A204.1 (cell line): ENCODE measurements around the gene LGALS4.
"Not testable (repeated sequence)": the region's sequence is repeated elsewhere in the genome, so short reads cannot be mapped to it uniquely, and the experiment has no call there.

ENCODE experiments used
- FAIRE-seq: peaks from 2 replicates; lab custom pipeline; 2012; peaks lifted over from hg19 to GRCh38; lab: Jason Lieb, UNC

Gene LGALS4

DNA sequence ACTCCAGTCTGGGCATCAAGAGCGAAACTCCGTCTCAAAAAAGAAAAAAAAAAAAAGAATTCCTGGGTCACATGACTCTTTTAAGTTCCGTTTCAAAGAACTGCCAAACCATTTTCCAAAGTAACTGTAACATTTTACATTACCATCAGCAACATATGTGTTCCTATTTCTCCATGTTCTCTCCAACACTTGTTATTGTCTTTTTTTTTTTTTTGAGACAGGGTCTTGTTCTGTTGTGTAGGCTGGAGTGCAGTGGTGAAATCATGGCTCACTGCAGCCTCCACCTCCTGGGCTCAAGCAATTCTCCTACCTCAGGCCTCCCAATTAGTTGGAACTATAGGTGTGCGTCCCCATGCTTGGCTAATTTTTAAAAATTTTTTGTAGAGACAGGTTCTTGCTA is 17.2 kb downstream of the LGALS4 start:
- FAIRE-seq, result no peak

DNA sequence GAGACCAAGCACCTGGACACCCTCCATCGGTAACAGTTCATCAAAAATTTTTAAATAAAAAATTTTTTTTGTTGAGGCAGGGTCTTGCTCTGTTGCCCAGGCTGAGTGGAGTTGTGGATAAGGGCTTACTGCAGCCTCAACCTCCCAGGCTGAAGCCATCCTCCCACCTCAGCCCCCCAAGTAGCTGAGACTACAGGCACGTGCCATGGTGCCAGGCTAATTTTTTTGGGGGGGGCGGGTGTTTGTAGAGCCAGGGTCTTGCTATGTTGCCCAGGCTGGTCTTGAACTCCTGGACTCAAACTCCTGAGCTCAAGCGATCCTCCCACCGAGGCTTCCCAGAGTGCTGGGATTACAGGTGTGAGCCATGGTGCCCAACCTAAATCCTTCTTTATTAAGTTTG is 19.1 kb downstream of the LGALS4 start:
- no peak for FAIRE-seq

DNA sequence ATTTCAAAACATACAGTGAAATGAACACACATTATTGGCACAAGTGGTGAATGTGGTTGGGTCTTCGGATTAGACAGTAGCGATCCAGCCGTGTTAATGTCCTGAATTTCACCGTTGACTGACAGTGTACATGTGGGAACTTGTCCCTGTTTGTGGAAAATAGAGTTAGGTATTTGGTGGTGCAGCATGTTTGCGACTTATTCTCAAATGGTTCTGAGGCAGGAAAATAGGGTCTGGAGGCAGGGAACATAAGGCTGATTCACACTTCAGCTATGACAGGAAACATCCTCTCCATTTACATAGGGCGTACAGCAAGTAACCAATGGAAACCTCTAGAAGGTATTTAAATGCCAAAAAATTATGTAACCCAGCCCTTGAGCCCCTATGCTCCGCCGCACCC is 19.6 kb downstream of the LGALS4 start:
- FAIRE-seq, result no peak

DNA sequence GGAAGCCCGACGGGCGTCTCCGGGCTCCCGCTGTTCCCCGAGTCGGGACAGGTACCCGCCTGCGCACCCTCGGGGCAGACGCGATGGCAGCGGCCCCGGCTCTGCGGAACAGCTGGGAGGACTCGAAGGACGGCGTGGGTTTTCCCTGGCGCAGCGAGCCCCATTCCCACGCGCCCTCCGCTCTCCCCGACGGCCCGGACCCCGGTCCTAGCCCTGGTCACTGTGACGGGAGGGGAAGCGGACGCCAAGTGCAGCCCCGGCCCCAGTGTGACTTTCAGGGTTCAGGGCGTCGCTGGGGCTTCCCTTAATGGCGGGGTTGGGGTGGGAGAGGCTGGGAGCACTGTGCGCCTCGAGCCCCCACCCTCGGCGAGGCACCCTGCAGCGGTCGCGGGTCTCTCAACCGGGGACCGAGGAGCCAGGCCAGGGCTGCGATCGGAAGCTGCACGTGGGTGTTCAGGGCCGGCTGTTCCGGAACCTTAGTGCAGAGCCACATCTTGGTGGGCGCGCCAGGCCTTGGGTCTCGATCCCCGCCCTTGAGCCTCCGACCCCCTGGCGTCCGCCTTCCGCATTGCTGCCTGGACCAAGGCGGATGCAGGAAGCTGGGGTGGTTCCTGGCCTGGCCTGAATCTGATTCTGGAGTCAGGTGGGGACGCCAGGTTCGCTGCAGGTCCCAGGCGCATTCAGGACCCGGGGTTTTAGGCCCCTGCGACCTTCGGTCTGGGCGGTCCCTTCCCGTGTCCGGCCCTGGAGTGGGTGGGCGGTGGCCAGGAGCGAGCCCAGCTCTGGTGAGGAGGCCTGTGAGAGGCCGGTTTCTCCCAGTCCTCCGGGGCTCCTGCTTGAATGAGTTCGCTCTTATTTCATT is 20.3 kb downstream of the LGALS4 start:
- FAIRE-seq, result no peak

DNA sequence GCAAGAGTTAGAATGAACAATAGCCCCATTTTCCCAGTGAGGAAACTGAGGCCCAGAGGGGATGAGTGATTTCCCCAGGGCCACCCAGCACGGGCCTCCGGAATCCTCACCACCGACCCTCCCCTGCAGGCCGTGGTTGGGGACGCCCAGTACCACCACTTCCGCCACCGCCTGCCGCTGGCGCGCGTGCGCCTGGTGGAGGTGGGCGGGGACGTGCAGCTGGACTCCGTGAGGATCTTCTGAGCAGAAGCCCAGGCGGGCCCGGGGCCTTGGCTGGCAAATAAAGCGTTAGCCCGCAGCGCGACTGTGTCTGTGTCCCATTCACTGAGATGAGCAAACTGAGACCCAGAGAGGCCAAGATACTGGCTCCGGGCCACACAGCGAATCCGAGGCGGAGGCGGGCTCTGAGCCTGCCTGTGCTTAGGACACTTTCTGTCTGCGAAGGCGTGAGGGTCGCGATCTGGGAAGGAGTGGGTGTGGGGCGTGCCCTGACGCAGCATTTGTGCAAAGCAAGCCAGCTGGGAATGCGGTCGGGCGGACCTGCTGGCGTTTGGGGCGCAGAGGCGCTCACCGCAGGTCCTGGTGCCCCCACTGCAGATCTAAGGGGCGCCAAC is 21.2 kb downstream of the LGALS4 start:
- FAIRE-seq, result not testable (repeated sequence)

DNA sequence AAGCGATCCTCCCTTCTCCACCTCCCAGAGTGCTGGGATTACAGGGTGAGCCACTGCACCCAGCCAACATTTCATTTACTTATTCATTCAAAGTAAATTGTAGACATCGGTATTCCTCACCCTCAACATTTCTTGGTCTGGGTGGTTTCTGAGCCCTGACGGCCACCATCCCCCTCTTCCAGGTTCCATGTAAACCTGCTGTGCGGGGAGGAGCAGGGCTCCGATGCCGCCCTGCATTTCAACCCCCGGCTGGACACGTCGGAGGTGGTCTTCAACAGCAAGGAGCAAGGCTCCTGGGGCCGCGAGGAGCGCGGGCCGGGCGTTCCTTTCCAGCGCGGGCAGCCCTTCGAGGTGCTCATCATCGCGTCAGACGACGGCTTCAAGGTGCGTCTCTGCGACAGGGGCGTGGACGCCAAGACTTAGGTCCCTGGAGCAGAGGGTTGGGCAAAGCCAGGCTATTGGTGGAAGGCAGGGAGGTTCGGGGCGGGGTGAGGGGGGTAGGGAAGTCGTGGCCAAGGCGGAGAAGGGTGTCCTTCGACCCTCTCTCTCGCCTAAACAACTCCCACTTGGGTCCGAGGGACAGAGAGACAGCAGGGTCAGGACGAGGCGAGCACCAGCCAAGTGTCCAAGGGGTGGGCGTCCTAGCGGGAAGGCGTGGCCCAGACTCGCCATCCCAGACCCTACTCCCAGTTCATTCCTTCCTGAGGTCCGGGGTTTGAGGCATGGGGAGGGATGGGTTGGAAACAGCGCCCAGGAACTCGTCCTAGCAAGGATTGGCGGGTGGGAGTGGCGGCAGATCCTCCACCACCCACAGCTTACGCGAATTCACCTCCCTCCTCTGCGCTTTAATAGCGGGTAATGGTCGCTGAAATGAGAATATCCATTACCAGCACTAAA is 22.0 kb downstream of the LGALS4 start:
- FAIRE-seq, result not testable (repeated sequence)

DNA sequence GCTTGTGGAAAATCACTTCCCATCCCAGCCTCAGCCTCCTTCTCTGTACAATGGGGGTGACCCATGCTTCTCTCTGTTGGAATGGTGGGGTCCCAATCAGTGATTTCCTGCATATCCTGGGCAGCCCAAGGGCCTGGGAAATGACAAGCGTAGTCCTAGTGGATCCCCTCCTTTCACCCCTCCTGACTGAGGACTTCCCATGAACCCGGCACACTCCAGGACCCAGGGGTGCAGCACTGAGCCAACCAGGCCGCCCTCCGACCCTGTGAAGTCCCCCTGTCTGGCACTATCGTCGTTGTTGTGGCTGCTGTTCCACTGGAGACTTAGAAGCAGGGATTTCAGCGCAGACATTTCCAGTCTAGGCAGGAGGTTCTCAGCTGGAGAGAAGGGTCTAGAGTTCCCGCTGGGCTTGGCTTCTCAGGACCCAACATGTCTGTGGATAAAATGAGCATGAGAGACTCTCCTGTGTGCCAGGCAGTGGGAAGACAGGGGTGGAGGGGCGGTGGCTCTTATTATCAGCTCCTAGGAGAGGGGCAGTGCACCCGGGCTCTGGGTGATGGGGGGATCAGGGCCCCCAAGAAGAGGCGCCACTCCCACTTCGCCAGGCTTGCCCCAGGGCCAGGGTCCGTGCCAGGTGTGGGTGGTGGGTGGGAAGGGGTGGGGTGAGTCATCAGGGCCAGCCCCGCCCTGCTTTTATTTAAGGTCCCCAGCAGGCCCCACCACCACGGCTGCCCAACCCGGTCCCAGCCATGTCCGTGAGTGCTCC is 24.1 kb downstream of the LGALS4 start, which contains the start of gene LGALS7B:
Gene LGALS7B, plus strand, starts transcription at position 723 of the 766 bp plus-strand sequence. Its CDS starts 27 bp downstream, at position 750.
- FAIRE-seq, result no peak

DNA sequence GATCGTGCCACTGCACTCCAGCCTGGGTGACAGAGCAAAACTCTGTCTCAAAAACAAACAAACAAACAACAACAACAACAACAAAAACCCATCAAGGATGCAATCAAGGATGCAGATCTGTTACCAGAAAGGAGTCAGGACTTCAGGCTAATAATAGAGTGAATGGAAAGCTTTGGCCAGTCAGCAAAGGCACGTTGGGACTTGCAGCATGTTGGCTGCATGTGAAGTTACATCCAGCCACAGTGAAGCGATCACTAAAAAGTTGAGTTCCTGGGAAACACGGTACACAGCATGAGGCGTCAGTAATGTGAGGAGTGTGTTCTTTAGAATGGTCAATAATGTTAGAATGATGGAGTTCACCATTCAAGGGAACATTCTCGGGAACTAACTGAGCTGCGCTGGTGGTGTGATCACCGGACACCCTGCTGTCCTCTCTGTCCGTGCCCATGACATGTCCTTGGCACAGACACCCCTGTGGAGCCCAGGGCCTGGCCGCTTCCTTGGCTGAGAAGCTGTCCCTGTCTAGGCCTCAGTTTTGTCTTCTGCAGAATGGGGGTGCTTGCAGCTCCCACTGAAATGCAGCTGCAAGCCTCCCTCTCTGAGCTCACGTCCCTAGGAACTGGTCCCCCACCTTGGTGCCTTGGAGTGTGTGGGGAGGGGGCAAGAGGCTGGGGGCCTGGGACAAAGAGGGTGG is 26.0 kb downstream of the LGALS4 start:
- no peak for FAIRE-seq

DNA sequence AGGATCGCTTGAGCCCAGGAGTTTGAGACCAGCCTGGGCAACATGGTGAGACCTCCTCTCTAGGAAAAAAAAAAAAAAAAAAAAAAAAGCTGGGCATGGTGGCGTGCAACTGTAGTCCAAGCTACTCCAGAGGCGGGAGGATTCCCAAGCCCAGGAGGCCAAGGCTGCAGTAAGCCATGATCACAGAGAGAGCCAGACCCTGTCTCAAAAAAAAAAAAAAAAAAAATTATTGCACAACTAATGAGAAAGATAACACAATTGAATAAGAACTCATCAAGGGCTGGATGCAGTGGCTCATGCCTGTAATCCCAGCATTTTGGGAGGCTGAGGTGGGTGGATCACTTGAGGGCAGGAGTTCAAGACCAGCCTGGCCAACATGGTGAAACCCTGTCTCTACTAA is 26.7 kb downstream of the LGALS4 start:
- not testable (repeated sequence) for FAIRE-seq

DNA sequence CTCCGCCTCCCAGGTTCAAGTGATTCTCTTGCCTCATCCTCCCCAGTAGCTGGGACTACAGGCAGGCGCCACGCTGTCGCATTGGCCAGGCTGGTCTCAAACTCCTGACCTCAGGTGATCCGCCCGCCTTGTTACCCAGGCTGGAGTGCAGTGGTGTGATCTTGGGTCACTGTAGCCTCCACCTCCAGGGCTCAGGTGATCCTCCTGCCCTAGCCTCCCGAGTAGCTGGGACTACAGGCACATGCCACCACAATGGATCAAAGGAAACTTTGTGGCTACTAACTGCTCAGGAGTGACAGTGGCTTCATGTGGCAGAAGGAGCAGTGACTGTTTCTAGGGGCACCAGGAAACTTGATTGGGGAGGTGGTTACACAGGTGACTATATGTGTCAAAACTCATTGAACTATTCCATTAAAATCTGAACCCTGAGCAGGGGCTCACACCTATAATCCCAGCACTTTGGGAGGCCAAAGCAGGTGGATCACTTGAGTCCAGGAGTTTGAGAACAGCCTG is 27.5 kb downstream of the LGALS4 start:
- no peak for FAIRE-seq

DNA sequence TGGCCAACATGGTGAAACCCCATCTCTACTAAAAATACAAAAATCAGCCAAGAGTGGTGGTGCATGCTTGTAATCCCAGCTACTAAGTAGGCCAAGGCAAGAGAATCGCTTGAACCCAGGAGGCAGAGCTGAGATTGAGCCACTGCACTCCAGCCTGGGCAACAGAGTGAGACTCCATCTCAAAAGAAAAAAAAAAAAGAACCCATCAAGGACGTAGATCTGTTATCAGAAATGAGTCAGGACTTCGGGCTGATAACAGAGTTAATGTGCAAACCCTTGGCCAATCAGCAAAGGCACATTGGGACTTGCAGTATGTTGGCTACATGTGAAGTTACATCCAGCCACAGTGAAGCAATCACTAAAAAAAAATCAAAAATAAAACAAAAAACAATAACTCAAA is 28.5 kb downstream of the LGALS4 start:
- FAIRE-seq, result no peak

DNA sequence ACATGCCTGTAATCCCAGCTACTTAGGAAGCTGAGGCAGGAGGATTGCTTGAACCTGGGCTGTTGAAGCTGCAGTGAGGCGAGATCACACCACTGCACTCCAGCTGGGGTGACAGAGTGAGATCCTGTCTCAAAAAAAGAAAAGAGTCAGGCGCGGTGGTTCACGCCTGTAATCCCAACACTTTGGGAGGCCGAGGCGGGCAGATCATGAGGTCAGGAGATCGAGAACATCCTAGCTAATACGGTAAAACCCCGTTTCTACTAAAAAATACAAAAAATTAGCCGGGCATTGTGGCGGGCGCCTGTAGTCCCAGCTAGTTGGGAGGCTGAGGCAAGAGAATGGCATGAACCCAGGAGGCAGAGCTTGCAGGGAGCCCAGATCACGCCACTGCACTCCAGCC is 30.5 kb downstream of the LGALS4 start:
- not testable (repeated sequence) for FAIRE-seq

DNA sequence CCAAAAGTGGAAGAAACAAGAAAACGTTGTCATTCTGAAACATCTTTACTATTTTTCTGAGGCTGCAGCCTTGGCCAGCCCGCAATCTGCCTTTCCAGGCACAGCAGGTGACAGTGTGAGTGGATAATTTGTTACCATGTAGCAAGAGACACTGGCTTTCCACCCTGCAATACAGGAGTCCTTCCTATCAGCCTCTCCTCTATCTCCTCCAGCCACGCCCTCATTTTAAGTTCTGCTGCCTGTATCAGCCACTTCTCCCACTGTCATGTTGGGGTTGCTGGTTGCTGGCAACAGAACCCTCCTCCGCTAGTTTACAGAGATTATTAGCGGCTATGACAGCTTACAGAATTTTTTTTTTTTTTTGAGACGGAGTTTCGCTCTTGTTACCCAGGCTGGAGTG is 31.7 kb downstream of the LGALS4 start:
- no peak for FAIRE-seq

DNA sequence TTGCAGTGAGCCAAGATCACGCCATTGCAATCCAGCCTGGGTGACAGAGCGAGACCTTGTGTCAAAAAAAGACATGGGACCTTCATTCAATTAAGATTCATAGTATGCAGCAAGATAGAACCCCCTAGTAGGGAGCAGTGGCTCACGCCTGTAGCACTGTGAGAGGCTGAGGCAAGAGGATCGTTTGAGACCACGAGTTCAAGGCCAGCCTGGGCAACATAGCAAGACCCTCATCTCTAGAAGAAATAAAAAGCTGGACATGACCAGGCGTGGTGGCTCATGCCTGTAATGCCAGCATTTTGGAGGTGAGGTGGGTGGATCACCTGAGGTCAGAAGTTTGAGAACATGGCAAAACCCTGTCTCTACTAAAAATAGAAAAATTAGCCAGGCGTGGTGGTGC is 32.3 kb downstream of the LGALS4 start:
- no peak for FAIRE-seq

DNA sequence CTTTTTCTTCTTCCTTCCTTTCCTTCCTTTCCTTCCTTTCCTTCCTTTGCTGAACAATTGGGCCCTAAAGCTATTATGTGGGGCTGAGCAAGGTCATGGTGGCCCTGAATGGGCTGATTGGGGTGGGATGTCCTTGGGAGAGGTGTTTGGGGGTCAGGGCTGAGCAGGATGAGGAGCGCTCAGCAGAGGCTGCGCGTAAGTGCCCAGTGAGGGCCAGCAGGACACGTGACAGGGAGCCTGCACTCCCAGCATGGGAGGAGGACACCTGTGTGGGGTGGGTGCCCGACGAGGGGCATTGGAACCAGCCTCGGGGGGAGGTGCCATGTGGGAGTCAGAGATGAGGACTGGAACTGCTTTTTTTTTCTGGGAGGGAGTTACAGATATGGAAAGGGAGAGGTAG is 34.0 kb downstream of the LGALS4 start:
- no peak for FAIRE-seq

DNA sequence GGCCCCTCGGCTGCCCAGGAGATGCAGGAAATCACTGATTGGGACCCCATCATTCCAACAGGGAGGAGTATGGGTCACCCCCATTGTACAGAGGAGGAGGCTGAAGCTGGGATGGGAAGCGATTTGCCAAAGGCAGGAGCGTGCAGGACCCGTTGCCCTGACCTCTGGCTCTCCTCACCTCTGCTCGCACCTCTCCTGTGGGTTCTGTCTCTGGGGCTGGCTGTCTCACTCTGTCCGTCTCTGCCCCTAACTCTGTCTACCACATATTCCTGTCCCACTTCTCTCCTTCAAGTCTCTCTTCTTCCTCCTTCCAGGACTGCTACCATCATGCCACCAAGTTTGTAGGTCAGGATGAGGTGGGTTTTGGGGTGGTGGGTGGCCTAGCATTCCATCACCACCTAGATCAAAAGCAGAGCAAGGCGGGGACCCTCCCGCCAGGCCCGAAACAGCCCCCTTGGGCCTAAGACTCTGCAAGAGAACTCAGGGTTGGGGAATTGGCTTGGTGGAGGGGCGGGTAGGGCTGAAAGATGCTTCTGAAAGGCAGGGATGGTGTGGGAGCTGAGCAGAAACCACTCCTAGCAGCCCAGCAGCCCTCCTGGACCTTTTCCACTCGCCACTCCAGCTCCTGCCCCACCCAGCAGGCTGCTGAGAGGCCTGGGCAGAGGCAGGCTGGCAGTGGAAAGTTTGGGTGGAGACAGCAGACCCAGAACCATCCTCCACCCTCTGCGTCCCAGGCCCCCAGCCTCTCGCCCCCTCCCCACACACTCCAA is 38.4 kb downstream of the LGALS4 start:
- FAIRE-seq, result no peak

DNA sequence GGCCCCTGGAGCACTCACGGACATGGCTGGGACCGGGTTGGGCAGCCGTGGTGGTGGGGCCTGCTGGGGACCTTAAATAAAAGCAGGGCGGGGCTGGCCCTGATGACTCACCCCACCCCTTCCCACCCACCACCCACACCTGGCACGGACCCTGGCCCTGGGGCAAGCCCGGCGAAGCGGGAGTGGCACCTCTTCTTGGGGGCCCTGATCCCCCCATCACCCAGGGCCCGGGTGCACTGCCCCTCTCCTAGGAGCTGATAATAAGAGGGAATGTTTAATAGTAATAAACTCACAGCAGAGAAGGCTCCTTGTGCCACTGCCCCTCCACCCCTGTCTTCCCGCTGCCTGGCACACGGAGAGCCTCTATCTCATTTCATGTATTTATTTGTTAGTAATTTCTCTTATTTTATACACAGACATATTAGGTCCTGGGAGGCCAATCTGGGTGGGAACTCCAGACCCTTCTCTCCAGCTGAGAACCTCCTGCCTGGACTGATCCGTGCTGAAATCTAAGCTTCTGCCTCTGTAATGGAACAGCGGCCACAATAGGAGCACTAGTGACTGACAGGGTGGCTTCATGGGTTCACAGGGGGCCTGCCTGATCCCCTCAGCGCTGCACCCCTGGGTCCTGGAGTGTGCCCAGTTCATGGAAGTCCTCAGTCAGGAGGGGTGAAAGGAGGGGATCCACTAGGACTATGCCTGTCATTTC is 39.1 kb downstream of the LGALS4 start, which contains the start of gene LGALS7:
Gene LGALS7, minus strand, starts transcription at position 49 of the 709 bp plus-strand sequence. Its CDS starts 25 bp downstream, at position 24.
- no peak for FAIRE-seq

DNA sequence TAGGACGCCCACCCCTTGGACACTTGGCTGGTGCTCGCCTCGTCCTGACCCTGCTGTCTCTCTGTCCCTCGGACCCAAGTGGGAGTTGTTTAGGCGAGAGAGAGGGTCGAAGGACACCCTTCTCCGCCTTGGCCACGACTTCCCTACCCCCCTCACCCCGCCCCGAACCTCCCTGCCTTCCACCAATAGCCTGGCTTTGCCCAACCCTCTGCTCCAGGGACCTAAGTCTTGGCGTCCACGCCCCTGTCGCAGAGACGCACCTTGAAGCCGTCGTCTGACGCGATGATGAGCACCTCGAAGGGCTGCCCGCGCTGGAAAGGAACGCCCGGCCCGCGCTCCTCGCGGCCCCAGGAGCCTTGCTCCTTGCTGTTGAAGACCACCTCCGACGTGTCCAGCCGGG is 41.2 kb downstream of the LGALS4 start:
- not testable (repeated sequence) for FAIRE-seq

DNA sequence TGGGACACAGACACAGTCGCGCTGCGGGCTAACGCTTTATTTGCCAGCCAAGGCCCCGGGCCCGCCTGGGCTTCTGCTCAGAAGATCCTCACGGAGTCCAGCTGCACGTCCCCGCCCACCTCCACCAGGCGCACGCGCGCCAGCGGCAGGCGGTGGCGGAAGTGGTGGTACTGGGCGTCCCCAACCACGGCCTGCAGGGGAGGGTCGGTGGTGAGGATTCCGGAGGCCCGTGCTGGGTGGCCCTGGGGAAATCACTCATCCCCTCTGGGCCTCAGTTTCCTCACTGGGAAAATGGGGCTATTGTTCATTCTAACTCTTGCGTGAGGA is 41.8 kb downstream of the LGALS4 start:
- not testable (repeated sequence) for FAIRE-seq
